ENCODE results near the gene S100A5.

GRCh38 chr1:153509036-153509435 is 31.7 kb downstream of the S100A5 start:
- TF ChIP-seq CTCF (IDR thresholded peaks at IDR 0.05 in 2 of 3, conservative IDR thresholded peaks at IDR 0.05 in 1 of 3; ENCODE audit: control insufficient read depth in 2 of 3, extremely low read depth in 1 of 3, insufficient read depth in 1 of 3, low read depth in 3 of 3, low read length in 3 of 3) (no peak), SMC3 (IDR thresholded peaks at IDR 0.05; ENCODE audit: borderline replicate concordance, low read length) (no peak), TAF1 (IDR thresholded peaks at IDR 0.05; ENCODE audit: borderline replicate concordance, low read depth, low read length) (no peak), EZH2 (IDR thresholded peaks at IDR 0.05; ENCODE audit: borderline replicate concordance, control insufficient read depth, low read depth, low read length) (no peak), YY1 (IDR thresholded peaks at IDR 0.05; ENCODE audit: low read depth, low read length) (no peak), PBX3 (IDR thresholded peaks at IDR 0.05; ENCODE audit: insufficient replicate concordance, low read depth, low read length) (no peak), POLR2AphosphoS5 (IDR thresholded peaks at IDR 0.05; ENCODE audit: low read length) (no peak), EP300 (IDR thresholded peaks at IDR 0.05; ENCODE audit: borderline replicate concordance in 1 of 2, control insufficient read depth in 1 of 2, low read depth in 2 of 2, low read length in 2 of 2) (no peak), CHD4 (IDR thresholded peaks at IDR 0.05) (no peak), NFIC (IDR thresholded peaks at IDR 0.05; ENCODE audit: low read depth, low read length) (no peak), GABPA (IDR thresholded peaks at IDR 0.05; ENCODE audit: low read depth) (no peak), BCLAF1 (IDR thresholded peaks at IDR 0.05) (no peak)

Measured in GM12878 (cell line).